Activated T-cell treated with anti-CD3 and anti-CD28 coated beads for 1 hour (primary cell): ENCODE results near the gene PCDHA8.
"Not testable (repeated sequence)": the region's sequence is repeated elsewhere in the genome, so short reads cannot be mapped to it uniquely, and the experiment has no call there.

Experiments
- DNase-seq: peaks from one replicate; pipeline ENCODE4 v3.0.0-alpha.2; 2020; ENCODE audit warnings: low read depth

Gene PCDHA8

GRCh38 chr5:140875085-140876065 is 34.4 kb downstream of the PCDHA8 start, which contains the start of gene PCDHA12:
Gene PCDHA12, plus strand, starts transcription at chr5:140875308. Its CDS starts 165 bp downstream, at chr5:140875473.
- DNase-seq, result no peak

GRCh38 chr5:140876541-140877261 is 35.7 kb downstream of the PCDHA8 start:
- not testable (repeated sequence) for DNase-seq

GRCh38 chr5:140877262-140877581 is 36.2 kb downstream of the PCDHA8 start:
- DNase-seq, result no peak

GRCh38 chr5:140881889-140882590 is 41.1 kb downstream of the PCDHA8 start, which contains the start of gene PCDHA13:
Gene PCDHA13, plus strand, starts transcription at chr5:140882124. Its CDS starts 145 bp downstream, at chr5:140882269.
- no peak for DNase-seq

GRCh38 chr5:140882591-140882899 is 41.6 kb downstream of the PCDHA8 start:
- no peak for DNase-seq

GRCh38 chr5:140883373-140883772 is 42.4 kb downstream of the PCDHA8 start:
- no peak for DNase-seq

- no peak for DNase-seq
Measured at GRCh38 chr5:140883927-140884697, 43.1 kb downstream of the PCDHA8 start.
